HG02588 (cell line): Measurements from ENCODE around the gene ZNF138.

Source experiments
- ATAC-seq: cut with Tn5 transposase; IDR thresholded peaks from one replicate; pipeline ENCODE4 v1.9.1; 2021; ENCODE audit warnings: mild to moderate bottlenecking, moderate library complexity; ENCODE audit not compliant: unreplicated experiment

The ZNF138 gene

GRCh38 chr7:64874562-64875250, 80.5 kb downstream of the ZNF138 start:
- ATAC-seq: no peak

- ATAC-seq: no peak
Observed at GRCh38 chr7:64875258-64875657, 81.0 kb downstream of the ZNF138 start.

GRCh38 chr7:64875658-64876406, 81.6 kb downstream of the ZNF138 start:
- ATAC-seq: no peak

- no peak for ATAC-seq
Observed at GRCh38 chr7:64876792-64877713, 82.8 kb downstream of the ZNF138 start.

- ATAC-seq: no peak
Observed at GRCh38 chr7:64877714-64878610, 83.7 kb downstream of the ZNF138 start.

- ATAC-seq: no peak
Observed at GRCh38 chr7:64878684-64879083, 84.5 kb downstream of the ZNF138 start.

GRCh38 chr7:64879086-64879730, 85.0 kb downstream of the ZNF138 start:
- no peak for ATAC-seq

GRCh38 chr7:64879800-64880199, 85.6 kb downstream of the ZNF138 start:
- ATAC-seq: no peak

GRCh38 chr7:64880322-64881297, 86.4 kb downstream of the ZNF138 start:
- no peak for ATAC-seq

- ATAC-seq: no peak
Observed at GRCh38 chr7:64881461-64882287, 87.4 kb downstream of the ZNF138 start.

GRCh38 chr7:64882341-64883112, 88.3 kb downstream of the ZNF138 start:
- no peak for ATAC-seq
